PC-3 (cell line): ENCODE results near the gene PLEKHA6. TPM values are rescaled to one million over a fixed set of nuclear protein-coding genes. Genes with fewer than 3 reads are reported as not detected.
"Not testable (repeated sequence)": the region's sequence is repeated elsewhere in the genome, so short reads cannot be mapped to it uniquely, and the experiment has no call there.

Experiments
- ATAC-seq: fragments of 200-7000 bp; cut with Tn5 transposase; 2 replicates; pipeline ENCODE4 v1.9.1; 2020; ENCODE audit warnings: mild to moderate bottlenecking, moderate library complexity
- BruUV-seq: library from RNA; stranded (reverse); fragments of 400-500 nt; replicated peaks from 2 replicates; lab custom pipeline; 2021; lab: Mats Ljungman, UMichigan
- CTCF ChIA-PET: fragments of 300-600 bp; sonication (Branson Sonifier 250); formaldehyde crosslinking; loops from one replicate; lab custom pipeline; 2022; ENCODE audit warnings: antibody characterized with exemption; lab: Charles Lee
- POLR2A ChIA-PET: fragments of 300-600 bp; sonication (Branson Sonifier 250); formaldehyde crosslinking; loops from one replicate; lab custom pipeline; 2022; ENCODE audit warnings: antibody characterized with exemption; ENCODE audit not compliant: unreplicated experiment; lab: Charles Lee
- DNase-seq: peaks from one replicate; pipeline ENCODE4 v3.0.0-alpha.2; 2015
- H2AFZ ChIP-seq: fragments of 300-600 bp; sonication (generic); 2 replicates; pipeline ENCODE4 v1.6.0; 2016; ENCODE audit warnings: antibody characterized with exemption, low read length
- H3F3A ChIP-seq: fragments of 300-600 bp; sonication (generic); one replicate; pipeline ENCODE4 v1.6.0; 2017; ENCODE audit warnings: antibody characterized with exemption, low read length, control low read depth, mild to moderate bottlenecking; ENCODE audit not compliant: unreplicated experiment
- H3K27ac ChIP-seq: fragments of 300-600 bp; sonication (generic); 2 replicates; pipeline ENCODE4 v1.5.1; 2016; ENCODE audit warnings: mild to moderate bottlenecking, low read length
- H3K27me3 ChIP-seq: fragments of 300-600 bp; sonication (generic); 2 replicates; pipeline ENCODE4 v1.6.1; 2016; ENCODE audit warnings: low read length, mixed read lengths
- H3K36me3 ChIP-seq: fragments of 300-600 bp; sonication (generic); 2 replicates; pipeline ENCODE4 v1.6.1; 2016; ENCODE audit warnings: low read depth, mixed run types, low read length, mixed read lengths
- H3K4me1 ChIP-seq: fragments of 300-600 bp; sonication (generic); 2 replicates; pipeline ENCODE4 v1.5.1; 2016; ENCODE audit warnings: low read length; ENCODE audit not compliant: insufficient read depth
- H3K4me2 ChIP-seq: fragments of 300-600 bp; sonication (generic); 2 replicates; pipeline ENCODE4 v1.6.0; 2016; ENCODE audit warnings: low read length
- H3K4me3 ChIP-seq: fragments of 300-600 bp; sonication (generic); 2 replicates; pipeline ENCODE4 v1.5.1; 2016; ENCODE audit warnings: mild to moderate bottlenecking, low read length, mixed read lengths
- H3K79me2 ChIP-seq: fragments of 300-600 bp; sonication (generic); 2 replicates; pipeline ENCODE4 v1.6.1; 2017; ENCODE audit warnings: low read length, mixed read lengths
- H3K9ac ChIP-seq: fragments of 300-600 bp; sonication (generic); 2 replicates; pipeline ENCODE4 v1.6.0; 2016; ENCODE audit warnings: mild to moderate bottlenecking, low read length
- H3K9me2 ChIP-seq: fragments of 300-600 bp; sonication (generic); replicated peaks from 2 replicates; pipeline ENCODE4 v1.6.1; 2016; ENCODE audit warnings: mixed run types, low read length, mixed read lengths
- H3K9me3 ChIP-seq: fragments of 300-600 bp; sonication (generic); 2 replicates; pipeline ENCODE4 v1.6.1; 2016; ENCODE audit warnings: low read length, mixed read lengths
- H4K20me1 ChIP-seq: fragments of 300-600 bp; sonication (generic); 2 replicates; pipeline ENCODE4 v1.6.1; 2016; ENCODE audit warnings: low read length, mixed read lengths
- EZH2 ChIP-seq: fragments of 300-600 bp; sonication (generic); IDR thresholded peaks from one replicate; pipeline ENCODE4 v1.6.1; 2017; ENCODE audit warnings: antibody characterized with exemption, mild to moderate bottlenecking, low read length; ENCODE audit not compliant: unreplicated experiment
- EZH2phosphoT487 ChIP-seq: fragments of 300-600 bp; sonication (generic); IDR thresholded peaks from 2 replicates; pipeline ENCODE4 v1.6.1; 2018; ENCODE audit warnings: mild to moderate bottlenecking, antibody characterized with exemption, low read length, borderline replicate concordance
- intact Hi-C: fragments of 100-400 bp; cut with micrococcal nuclease; formaldehyde crosslinking; loops from 2 replicates; pipeline ENCODE4 v1.9.0; 2023
- total RNA-seq: library from RNA; depleted of rRNA; stranded (reverse); fragments of >200 nt; gene quantifications from 2 replicates; pipeline ENCODE4 v1.2.3, GENCODE V29; 2014
- TF ChIP-seq, protein P1 (sequence below): fragments of 300-600 bp; sonication (generic); conservative IDR thresholded peaks from 2 replicates; pipeline ENCODE4 v1.5.1; 2017; ENCODE audit warnings: antibody characterized with exemption, low read depth, mild to moderate bottlenecking, low read length

The PLEKHA6 gene
- total RNA-seq, 1 experiment from 2014 or later = 53.8 TPM

DNA sequence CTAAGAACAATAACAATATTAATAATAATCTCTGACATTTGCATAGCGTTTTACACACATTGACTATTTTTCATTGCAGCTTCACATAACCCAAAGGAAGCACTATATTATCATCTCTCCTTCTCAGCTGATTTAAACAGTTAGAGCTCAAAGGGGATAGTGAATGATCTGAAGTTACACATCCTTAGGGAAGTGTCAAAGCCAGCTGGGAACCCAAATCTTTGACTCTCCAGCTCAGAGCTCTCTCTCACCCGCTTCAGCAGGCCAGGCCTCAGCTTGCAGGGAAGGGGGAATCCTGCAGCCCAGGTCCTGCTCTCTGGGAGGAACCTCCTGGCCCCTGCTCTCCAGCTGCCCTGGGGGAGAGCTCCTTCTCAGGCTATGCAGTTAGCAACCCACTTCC, 26.3 kb downstream of the PLEKHA6 start:
- no peaks in the 10 kb centered on the region for H3K27me3 ChIP-seq
- TF ChIP-seq EZH2 (no peak), EZH2phosphoT487 (no peak)
- TF ChIP-seq, protein P1, sequence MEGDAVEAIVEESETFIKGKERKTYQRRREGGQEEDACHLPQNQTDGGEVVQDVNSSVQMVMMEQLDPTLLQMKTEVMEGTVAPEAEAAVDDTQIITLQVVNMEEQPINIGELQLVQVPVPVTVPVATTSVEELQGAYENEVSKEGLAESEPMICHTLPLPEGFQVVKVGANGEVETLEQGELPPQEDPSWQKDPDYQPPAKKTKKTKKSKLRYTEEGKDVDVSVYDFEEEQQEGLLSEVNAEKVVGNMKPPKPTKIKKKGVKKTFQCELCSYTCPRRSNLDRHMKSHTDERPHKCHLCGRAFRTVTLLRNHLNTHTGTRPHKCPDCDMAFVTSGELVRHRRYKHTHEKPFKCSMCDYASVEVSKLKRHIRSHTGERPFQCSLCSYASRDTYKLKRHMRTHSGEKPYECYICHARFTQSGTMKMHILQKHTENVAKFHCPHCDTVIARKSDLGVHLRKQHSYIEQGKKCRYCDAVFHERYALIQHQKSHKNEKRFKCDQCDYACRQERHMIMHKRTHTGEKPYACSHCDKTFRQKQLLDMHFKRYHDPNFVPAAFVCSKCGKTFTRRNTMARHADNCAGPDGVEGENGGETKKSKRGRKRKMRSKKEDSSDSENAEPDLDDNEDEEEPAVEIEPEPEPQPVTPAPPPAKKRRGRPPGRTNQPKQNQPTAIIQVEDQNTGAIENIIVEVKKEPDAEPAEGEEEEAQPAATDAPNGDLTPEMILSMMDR = no peak
- H3K4me2 ChIP-seq = no peak overlapping the region
- no peak overlapping the region for H3K4me3 ChIP-seq
- H2AFZ ChIP-seq = no peak overlapping the region
- ATAC-seq (no peak), DNase-seq (no peak)
- intact Hi-C loops = no loop called here
- no TSS peak for BruUV-seq
- peaks cover 7% of the 10 kb centered on the region for H3K36me3 ChIP-seq
- H3K4me1 ChIP-seq = peaks cover 18% of the 10 kb centered on the region
- no peak overlapping the region for H3K9ac ChIP-seq
- H3K79me2 ChIP-seq = peaks cover 91% of the 10 kb centered on the region
- no peaks in the 10 kb centered on the region for H3F3A ChIP-seq
- H4K20me1 ChIP-seq = no peaks in the 10 kb centered on the region
- POLR2A ChIA-PET = interaction anchor here (0.6 kb wide), 1 partner anchor 136 kb away, joined by 12 read pairs; no protein-coding TSS in a partner anchor
- CTCF ChIA-PET = no interaction called here
- no peaks in the 10 kb centered on the region for H3K9me3 ChIP-seq
- H3K27ac ChIP-seq = no peak overlapping the region
- H3K9me2 ChIP-seq = no peaks in the 10 kb centered on the region

DNA sequence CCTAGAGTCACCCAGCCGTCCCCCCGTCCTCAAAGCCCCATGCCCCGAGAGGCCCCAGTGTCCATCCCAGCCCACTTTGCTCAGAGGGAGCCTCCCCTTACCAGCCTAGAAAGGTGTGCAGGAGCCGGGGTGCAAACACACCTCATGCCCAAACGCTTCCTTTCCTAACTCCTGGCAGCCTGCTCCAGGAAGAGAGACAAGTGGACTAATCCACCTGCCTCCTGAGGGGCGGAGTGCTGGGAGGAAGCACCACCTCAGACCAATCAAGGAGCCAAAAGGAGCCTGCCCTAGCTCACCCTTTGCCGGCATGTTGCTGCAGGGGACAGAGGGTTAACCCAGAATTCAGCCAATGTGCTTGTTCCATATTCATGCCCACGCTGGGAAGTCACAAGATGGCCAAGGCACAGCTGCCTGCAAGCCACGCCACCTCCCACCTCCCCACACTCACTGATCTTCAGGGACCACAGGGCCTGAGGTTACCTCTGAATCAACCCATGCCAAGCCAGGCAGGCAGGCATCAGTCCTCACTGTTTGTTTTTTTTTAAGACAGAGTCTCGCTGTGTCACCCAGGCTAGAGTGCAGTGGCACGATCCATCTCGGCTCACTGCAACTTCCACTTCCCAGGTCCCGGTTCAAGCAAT, 27.8 kb downstream of the PLEKHA6 start:
- ChIA-PET POLR2A (no interaction called here), CTCF (no interaction called here)
- Histone ChIP-seq H3K9me2 (no peaks in the 10 kb centered on the region), H3K4me3 (no peak overlapping the region), H3K36me3 (peaks cover 7% of the 10 kb centered on the region), H3F3A (no peaks in the 10 kb centered on the region), H3K9me3 (no peaks in the 10 kb centered on the region), H3K27me3 (no peaks in the 10 kb centered on the region), H3K9ac (0 out of 2 replicates have a peak overlapping the region, but pooled peaks have one; percentile 15), H3K4me2 (peak overlapping the region; percentile 50), H3K79me2 (peaks cover 88% of the 10 kb centered on the region), H2AFZ (no peak overlapping the region), H3K27ac (peak overlapping the region; percentile 61), H4K20me1 (no peaks in the 10 kb centered on the region), H3K4me1 (peaks cover 18% of the 10 kb centered on the region)
- ATAC-seq = peak; percentile 25
- BruUV-seq = no TSS peak
- TF ChIP-seq, protein P1 = no peak
- no peak for TF ChIP-seq EZH2phosphoT487
- no peak for TF ChIP-seq EZH2
- DNase-seq = no peak
- intact Hi-C loops = no loop called here

DNA sequence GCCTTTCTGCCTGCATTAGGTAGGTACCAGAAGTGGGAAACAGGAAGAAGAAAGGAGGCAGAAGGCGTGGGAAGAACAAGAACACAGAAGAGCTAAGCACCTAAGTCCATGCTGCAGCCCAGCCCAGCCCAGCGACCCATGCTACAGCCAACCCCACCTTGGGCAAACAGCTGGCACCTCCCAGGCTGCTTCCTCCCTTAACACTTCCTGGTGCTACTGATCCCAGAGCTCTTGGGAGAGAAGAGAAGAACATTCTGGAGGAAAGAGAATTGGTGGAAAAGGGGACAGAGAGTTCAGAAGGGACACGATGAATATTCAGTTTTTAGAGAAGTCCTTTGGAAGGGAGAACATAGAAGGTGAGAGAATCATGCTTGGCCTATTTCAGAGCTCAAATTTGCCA, 28.5 kb downstream of the PLEKHA6 start:
- Histone ChIP-seq H3K36me3 (peaks cover 7% of the 10 kb centered on the region), H3K9ac (peak overlapping the region; percentile 28; the same call in 1 of the 2 replicates), H3K79me2 (peaks cover 87% of the 10 kb centered on the region), H3K4me3 (no peak overlapping the region), H3K9me2 (no peaks in the 10 kb centered on the region), H2AFZ (no peak overlapping the region), H3F3A (no peaks in the 10 kb centered on the region), H4K20me1 (no peaks in the 10 kb centered on the region), H3K27ac (peak overlapping the region; percentile 61), H3K9me3 (no peaks in the 10 kb centered on the region), H3K4me1 (peaks cover 18% of the 10 kb centered on the region), H3K27me3 (no peaks in the 10 kb centered on the region), H3K4me2 (peak overlapping the region; percentile 50)
- ChIA-PET POLR2A (interaction anchor here (0.6 to 0.9 kb wide), 4 partner anchors 9 to 638 kb away, joined by 3 to 30 read pairs (median 16); no protein-coding TSS in a partner anchor), CTCF (interaction anchor here (0.6 to 1.1 kb wide), 3 partner anchors 27 to 32 kb away, joined by 5 to 8 read pairs (median 6); no protein-coding TSS in a partner anchor)
- peak; percentile 100 for ATAC-seq
- intact Hi-C loops = no loop called here
- TF ChIP-seq, protein P1 = no peak
- TF ChIP-seq EZH2 (no peak), EZH2phosphoT487 (no peak)
- BruUV-seq = no TSS peak
- DNase-seq = peak; percentile 73

DNA sequence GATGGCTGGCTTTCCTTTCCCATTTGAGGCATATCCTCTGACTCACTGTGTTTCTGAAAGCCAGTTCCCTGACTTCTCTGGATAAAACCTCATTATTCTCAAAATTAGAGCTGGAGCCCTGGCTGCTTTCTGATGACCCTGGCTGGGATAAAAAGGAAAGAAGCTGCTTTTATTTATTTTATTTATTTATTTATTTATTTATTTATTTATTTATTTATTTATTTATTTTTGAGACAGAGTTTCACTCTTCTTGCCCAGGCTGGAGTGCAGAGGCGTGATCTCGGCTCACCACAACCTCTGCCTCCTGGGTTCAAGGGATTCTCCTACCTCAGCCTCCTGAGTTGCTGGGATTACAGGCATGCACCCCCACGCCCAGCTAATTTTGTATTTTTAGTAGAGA, 31.9 kb downstream of the PLEKHA6 start:
- H3K9me3 ChIP-seq, H3K9ac ChIP-seq, DNase-seq, H3F3A ChIP-seq, H3K9me2 ChIP-seq, intact Hi-C loops, H3K27me3 ChIP-seq, H2AFZ ChIP-seq, H3K4me2 ChIP-seq, H3K4me3 ChIP-seq, CTCF ChIA-PET, ATAC-seq, POLR2A ChIA-PET, BruUV-seq, H3K36me3 ChIP-seq, H3K27ac ChIP-seq, H4K20me1 ChIP-seq: not testable (repeated sequence)
- H3K79me2 ChIP-seq = peaks cover 90% of the 10 kb centered on the region
- peaks cover 33% of the 10 kb centered on the region for H3K4me1 ChIP-seq
